ENCODE results near the gene PCGF2.

PCGF2 gene

DNA sequence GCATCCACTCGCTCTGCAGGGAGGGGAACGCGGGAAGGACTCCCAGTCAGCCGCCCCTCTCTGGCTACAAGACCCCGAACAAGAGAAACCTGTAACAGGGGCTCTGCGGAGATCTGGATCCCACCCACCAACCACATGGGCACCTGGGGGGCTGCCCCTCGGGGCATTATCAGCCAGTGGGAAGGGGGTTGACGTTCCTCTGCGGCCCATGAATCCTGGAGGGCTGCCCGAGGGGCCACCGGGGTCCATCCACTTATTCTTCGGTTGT is 1.8 kb upstream of the PCGF2 start:
- TF ChIP-seq, protein P1, sequence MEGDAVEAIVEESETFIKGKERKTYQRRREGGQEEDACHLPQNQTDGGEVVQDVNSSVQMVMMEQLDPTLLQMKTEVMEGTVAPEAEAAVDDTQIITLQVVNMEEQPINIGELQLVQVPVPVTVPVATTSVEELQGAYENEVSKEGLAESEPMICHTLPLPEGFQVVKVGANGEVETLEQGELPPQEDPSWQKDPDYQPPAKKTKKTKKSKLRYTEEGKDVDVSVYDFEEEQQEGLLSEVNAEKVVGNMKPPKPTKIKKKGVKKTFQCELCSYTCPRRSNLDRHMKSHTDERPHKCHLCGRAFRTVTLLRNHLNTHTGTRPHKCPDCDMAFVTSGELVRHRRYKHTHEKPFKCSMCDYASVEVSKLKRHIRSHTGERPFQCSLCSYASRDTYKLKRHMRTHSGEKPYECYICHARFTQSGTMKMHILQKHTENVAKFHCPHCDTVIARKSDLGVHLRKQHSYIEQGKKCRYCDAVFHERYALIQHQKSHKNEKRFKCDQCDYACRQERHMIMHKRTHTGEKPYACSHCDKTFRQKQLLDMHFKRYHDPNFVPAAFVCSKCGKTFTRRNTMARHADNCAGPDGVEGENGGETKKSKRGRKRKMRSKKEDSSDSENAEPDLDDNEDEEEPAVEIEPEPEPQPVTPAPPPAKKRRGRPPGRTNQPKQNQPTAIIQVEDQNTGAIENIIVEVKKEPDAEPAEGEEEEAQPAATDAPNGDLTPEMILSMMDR (IDR thresholded peaks at IDR 0.05), result no peak

DNA sequence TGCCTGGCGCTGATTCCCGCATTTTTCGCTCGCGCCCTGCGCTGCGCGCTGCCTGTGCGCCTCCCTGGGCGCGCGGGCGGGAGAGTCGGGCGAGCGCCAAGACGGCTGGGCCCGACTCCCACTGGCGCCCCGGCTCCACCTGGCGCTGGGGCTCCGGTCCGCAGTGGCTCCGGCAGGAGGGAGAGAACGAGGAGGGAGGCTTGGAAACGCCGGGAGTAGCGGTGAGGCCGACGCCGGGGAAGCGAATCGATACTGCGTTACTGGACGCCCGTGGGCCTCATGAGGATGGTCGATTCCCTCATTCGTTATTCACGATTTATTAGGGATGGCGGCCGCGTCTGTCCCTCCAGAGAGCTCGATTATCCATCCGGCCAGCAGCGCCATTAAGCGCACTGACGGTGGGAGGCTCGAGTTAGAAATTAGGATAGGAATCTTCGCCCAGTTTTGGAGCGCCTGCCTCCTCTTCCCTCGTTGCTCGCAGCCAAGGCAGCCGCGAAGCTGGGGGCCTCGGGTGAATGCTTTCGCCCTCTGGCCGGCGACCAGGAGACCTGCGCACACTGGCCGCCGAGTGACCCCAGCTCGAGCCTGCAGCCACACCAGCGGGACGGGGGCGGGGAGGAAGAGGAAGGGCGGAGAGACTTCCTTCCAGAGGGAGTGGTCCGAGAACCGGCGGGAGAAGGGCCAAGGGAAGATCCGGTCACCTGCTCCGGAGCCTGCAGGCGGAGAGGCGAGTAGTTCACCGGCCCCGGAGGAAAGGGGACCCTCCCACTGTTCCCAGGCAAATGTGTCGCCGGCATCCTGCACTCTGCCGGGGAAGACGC is 1.3 kb upstream of the PCGF2 start:
- TF ChIP-seq, protein P1 (IDR thresholded peaks at IDR 0.05), result no peak

DNA sequence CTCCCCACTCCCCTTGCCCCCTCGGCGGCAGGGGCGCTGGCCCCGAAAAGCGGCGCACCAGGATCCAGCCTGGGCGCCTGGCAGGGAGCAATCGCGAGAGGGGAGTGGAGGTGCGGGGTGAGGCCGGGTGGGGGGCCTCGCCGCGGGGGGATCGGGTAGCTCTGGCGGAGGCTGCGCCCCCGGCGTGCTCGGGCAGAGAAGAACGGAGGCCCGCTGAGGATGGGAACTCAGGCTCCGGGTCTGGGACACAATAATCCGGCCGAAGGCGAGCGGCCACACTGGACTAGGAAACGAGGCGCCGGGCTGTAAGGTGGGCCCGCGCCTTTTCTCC is 721 bp upstream of the PCGF2 start:
- TF ChIP-seq, protein P1 (IDR thresholded peaks at IDR 0.05), result no peak

DNA sequence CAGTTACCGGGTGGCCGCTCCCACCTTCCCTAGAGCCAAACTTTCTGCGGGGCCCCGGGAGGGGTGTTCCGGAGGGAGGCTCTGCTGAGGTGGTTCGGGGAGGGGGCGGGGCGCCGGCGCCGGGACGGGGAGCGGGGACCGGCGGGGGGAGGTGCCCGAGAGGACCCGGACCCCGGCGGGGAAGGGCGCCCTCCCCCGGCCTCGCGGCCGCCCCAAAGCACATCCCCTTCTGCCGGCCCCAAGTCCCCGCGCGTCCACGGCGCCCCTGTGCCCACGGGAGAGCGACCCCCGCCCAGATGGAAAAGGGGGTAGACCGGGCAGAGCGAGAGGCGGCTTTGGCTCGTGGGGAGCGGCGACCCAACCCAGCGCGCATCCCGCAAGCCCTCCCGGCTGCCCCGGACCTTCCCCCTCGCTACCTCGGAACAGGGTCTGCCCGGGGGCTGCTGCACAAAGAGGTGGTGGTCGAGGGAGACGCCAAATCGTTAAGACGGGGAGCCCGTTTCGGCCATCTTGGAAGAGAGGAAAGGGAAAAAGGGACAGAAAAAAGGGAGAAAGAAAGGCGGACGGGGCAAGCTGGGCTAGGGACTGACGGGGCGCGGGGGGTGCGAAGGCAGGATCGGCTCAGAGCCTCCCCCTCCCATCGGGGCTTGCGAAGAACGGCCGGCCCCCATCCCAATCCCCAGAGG is 530 bp downstream of the PCGF2 start:
- TF ChIP-seq, protein P1 (IDR thresholded peaks at IDR 0.05), result peak; percentile 34; the same call in 1 of the 2 replicates

DNA sequence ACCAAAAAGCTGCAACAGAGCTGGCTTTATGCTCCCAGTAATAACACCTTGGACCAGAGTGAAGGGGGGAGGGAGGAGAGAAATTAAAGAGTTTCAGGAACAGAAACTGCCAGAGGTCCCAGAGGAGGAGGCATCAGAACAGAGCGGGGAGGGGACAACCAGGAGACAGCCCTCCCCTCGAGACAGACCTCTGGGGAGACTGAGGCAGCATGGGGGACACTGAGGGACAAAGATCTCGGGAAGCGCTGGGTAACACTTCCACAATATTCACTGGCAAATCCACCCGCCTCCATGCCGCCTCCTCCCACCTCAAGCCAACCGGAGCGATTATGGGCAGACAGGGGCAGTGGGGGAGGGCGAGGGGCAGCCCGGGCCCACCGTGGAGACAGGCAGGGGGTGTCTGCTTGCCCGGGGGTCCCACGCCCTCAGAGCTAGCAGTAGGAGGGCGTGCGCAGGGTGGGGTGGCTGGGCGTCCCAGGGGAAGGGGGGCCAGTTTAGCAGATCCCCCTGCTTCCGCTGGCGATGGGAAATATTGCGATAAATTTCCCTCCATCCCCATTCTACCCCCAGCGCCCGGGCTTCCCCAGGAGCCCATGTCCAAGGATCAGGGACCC is 1.2 kb downstream of the PCGF2 start:
- TF ChIP-seq, protein P1 (IDR thresholded peaks at IDR 0.05), result no peak

DNA sequence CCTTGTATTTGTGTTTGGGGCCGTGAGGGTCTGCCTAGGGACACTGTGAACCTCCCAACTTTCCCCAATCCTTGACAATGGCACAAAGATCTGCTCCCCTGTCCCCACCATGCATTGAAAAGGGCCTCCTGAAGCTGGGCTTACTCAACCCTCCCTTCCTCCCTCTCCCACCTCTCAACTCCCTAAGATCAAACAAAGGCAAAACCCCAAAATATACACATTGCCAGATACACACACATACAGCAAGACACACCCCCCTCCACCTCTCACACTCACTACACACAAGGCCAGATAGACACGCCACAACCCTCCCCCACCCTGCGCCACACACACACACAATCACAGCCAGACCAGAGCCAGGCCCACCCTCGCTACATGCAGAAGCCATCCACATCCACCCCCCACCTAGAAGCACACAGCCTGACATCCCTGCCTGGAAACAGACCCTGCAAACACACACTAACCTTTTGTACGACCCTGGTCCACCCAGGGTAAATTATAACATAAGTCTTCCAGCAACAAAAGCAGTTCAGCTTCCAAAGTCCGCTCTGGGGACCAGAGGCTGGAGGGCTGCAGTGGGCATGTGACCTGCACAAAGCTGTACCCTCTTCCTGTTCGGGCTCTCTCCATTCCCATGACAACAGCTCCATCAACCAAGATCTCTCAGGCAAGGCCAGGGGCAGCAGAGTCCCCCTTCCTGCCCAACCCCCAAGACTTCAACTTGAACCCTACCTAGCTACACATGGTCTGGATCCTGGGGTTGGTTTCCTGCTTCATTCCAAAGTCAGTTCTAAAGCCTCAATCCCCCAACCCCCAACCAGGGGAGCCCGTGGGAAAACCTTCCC is 1.9 kb downstream of the PCGF2 start:
- TF ChIP-seq, protein P1 (IDR thresholded peaks at IDR 0.05), result no peak

DNA sequence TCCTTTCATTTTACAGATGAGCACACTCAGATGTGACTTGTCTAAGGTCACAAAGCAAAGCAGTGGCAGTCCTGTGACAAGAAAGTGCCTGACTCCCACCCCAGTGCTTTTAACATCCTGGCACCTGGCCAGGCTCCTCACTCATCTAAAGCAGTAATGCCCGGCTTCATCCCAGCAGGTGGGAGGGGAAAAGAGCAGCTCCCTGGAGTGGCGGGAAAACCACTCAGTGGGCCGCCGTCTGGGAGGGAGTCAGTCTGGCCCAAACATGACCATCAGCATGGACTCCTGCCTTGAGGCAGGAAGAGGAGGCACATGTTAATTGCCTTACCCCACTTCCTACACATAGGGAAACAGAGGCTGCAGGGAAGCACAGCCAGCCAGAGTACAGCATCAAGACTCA is 2.6 kb downstream of the PCGF2 start:
- TF ChIP-seq, protein P1 (IDR thresholded peaks at IDR 0.05), result no peak
